Transverse colon (tissue), 4 donors: ENCODE measurements around the gene CYP1A1. TPM values are rescaled to one million over a fixed set of nuclear protein-coding genes. Genes with fewer than 3 reads are reported as not detected.

Source experiments
- DNase-seq: peaks from one replicate; pipeline ENCODE4 v3.0.0-alpha.2; 2019
- H3K27ac ChIP-seq, 4 donors: fragments of 200-600 bp; sonication (generic); 2 replicates each; pipeline ENCODE4 v1.5.1; 2016 to 2018; ENCODE audit warnings: inconsistent platforms in 4 of 4
- H3K27me3 ChIP-seq: fragments of 200-600 bp; sonication (generic); 2 replicates; pipeline ENCODE4 v1.5.1; 2017; ENCODE audit warnings: inconsistent platforms
- H3K36me3 ChIP-seq, 4 donors: fragments of 200-600 bp; sonication (generic); 2 replicates each; pipeline ENCODE4 v1.5.1; 2017 to 2019; ENCODE audit warnings: inconsistent platforms in 4 of 4
- H3K4me1 ChIP-seq, 4 donors: fragments of 200-600 bp; sonication (generic); 2 replicates each; pipeline ENCODE4 v1.5.1; 2017 to 2020; ENCODE audit warnings: inconsistent platforms in 4 of 4
- H3K4me3 ChIP-seq, 4 donors: fragments of 200-600 bp; sonication (generic); 1 replicate in 1 of 4; 2 replicates in 3 of 4; pipeline versions ENCODE4 v1.5.1 to v1.6.1; 2017 to 2019; ENCODE audit warnings: inconsistent platforms in 4 of 4
- H3K9me3 ChIP-seq, 2 donors: fragments of 200-600 bp; sonication (generic); 2 replicates each; pipeline ENCODE4 v1.5.1; 2017 to 2019; ENCODE audit warnings: inconsistent platforms in 2 of 2
- EP300 ChIP-seq: sonication (generic); formaldehyde crosslinking; IDR thresholded peaks from one replicate; pipeline ENCODE4 v1.6.1; 2017; ENCODE audit warnings: antibody characterized with exemption, low read depth
- POLR2A ChIP-seq: fragments of 450-650 bp; IDR thresholded peaks from one replicate; pipeline ENCODE4 v1.6.1; 2016; ENCODE audit warnings: antibody characterized with exemption, mild to moderate bottlenecking, moderate library complexity
- POLR2AphosphoS5 ChIP-seq, 3 donors: sonication (generic); formaldehyde crosslinking; IDR thresholded peaks; one replicate each; pipeline ENCODE4 v1.6.1; 2016; ENCODE audit warnings: antibody characterized with exemption in 3 of 3
- WGBS, 2 donors: methylation state at CpG; one replicate each; pipeline ENCODE4 v1.1.5; 2018; ENCODE audit warnings: low coverage in 1 of 2; 5-methylcytosine and 5-hydroxymethylcytosine counted together
- in situ Hi-C, 4 donors: fragments of 200-750 bp; cut with MboI; loops; one replicate each; pipeline versions ENCODE4 v1.15.0 to v1.15.1; 2017; ENCODE audit warnings: low sequenced_read_pairs in 3 of 4, low pct_ligation_motif_present in 1 of 4, low pct_unique_long_range_greater_than_20kb in 1 of 4
- intact Hi-C: fragments of 100-400 bp; cut with DNase I; formaldehyde crosslinking; loops from one replicate; pipeline ENCODE4 v1.15.1; 2023; ENCODE audit warnings: low total_unique reads
- total RNA-seq, 4 donors: library from RNA; depleted of rRNA; stranded (reverse); fragments of >200 nt; gene quantifications; one replicate each; pipeline ENCODE4 v1.1.0, GENCODE V29; 2016
- TF ChIP-seq, protein P1 (sequence below), 5 experiments: fragments of 200-600 bp in 3 of 5; fragments of 450-650 bp in 2 of 5; sonication (generic) in 3 of 5; IDR thresholded peaks; 1 replicate in 2 of 5; 2 replicates in 3 of 5; pipeline ENCODE4 v1.5.1; 2016 to 2017; ENCODE audit warnings: antibody characterized with exemption in 5 of 5, inconsistent platforms in 3 of 5, mild to moderate bottlenecking in 2 of 5, moderate library complexity in 1 of 5

Gene CYP1A1
- total RNA-seq, 4 donors from 2014 or later = 0.55 to 1.1 TPM; not detected in 2

DNA sequence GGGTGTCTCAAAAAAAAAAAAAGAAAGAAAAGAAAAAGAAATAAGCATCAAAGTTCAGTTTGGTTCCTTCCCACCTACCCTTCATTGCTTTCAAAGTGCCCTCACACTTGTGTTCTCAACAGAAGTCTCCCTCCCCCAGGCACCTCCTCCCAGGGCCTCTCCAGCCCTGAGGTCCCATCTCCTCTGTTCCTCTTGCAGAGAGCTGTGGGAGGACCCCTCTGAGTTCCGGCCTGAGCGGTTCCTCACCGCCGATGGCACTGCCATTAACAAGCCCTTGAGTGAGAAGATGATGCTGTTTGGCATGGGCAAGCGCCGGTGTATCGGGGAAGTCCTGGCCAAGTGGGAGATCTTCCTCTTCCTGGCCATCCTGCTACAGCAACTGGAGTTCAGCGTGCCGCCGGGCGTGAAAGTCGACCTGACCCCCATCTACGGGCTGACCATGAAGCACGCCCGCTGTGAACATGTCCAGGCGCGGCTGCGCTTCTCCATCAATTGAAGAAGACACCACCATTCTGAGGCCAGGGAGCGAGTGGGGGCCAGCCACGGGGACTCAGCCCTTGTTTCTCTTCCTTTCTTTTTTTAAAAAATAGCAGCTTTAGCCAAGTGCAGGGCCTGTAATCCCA lies 29.4 kb upstream of the CYP1A1 start:
- no peak for DNase-seq
- intact Hi-C loops (loop anchor here (5.0 kb wide), 1 partner anchor 127 kb away; no protein-coding TSS in a partner anchor), in situ Hi-C loops (loop anchor here in 3 of 4 donors (10.0 to 25.0 kb wide), 2 partner anchors 110 to 367 kb away; no protein-coding TSS in a partner anchor)
- no peak overlapping the region for H3K27ac ChIP-seq
- WGBS, 2 donors = 85 to 93% methylated on average over 3 to 20 of the region's 20 CpGs
- H3K27me3 ChIP-seq = no peaks in the 10 kb centered on the region
- no peaks in the 10 kb centered on the region for H3K36me3 ChIP-seq
- H3K4me3 ChIP-seq = no peak overlapping the region
- TF ChIP-seq, protein P1, sequence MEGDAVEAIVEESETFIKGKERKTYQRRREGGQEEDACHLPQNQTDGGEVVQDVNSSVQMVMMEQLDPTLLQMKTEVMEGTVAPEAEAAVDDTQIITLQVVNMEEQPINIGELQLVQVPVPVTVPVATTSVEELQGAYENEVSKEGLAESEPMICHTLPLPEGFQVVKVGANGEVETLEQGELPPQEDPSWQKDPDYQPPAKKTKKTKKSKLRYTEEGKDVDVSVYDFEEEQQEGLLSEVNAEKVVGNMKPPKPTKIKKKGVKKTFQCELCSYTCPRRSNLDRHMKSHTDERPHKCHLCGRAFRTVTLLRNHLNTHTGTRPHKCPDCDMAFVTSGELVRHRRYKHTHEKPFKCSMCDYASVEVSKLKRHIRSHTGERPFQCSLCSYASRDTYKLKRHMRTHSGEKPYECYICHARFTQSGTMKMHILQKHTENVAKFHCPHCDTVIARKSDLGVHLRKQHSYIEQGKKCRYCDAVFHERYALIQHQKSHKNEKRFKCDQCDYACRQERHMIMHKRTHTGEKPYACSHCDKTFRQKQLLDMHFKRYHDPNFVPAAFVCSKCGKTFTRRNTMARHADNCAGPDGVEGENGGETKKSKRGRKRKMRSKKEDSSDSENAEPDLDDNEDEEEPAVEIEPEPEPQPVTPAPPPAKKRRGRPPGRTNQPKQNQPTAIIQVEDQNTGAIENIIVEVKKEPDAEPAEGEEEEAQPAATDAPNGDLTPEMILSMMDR (IDR thresholded peaks at IDR 0.05) = no peak
- TF ChIP-seq EP300 (no peak), POLR2AphosphoS5 (IDR thresholded peaks at IDR 0.05) (no peak), POLR2A (no peak)
- H3K9me3 ChIP-seq = no peaks in the 10 kb centered on the region
- H3K4me1 ChIP-seq = no peaks in the 10 kb centered on the region

DNA sequence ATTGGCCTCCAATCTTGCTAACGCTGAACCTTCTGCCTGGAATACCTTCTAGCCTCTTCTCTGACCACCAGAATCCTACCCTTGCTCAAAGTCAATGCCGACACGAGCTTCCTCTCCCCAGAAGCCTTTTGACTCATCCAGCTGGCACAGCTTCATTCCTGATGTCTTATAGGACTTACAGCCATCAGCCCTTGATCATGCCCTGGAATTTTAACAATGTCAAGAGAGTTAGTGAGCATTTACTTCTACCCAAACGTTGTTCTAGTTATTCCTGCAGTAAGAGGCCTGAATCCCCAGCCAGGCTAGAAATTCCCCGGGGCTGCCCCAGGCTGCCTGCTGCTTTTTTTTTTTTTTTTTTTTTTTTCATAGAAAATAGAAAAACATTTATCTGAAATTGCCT lies 27.2 kb upstream of the CYP1A1 start:
- no peaks in the 10 kb centered on the region for H3K36me3 ChIP-seq
- in situ Hi-C loops (loop anchor here in 3 of 4 donors (10.0 to 25.0 kb wide), 2 partner anchors 108 to 365 kb away; no protein-coding TSS in a partner anchor), intact Hi-C loops (no loop called here)
- H3K9me3 ChIP-seq = no peaks in the 10 kb centered on the region
- DNase-seq = no peak
- H3K4me1 ChIP-seq = no peaks in the 10 kb centered on the region
- H3K27ac ChIP-seq = no peak overlapping the region
- WGBS, 2 donors = 34 to 50% methylated on average over 4 to 5 of the region's 5 CpGs
- TF ChIP-seq EP300 = no peak
- TF ChIP-seq, protein P1 (IDR thresholded peaks at IDR 0.05) = no peak
- no peak for TF ChIP-seq POLR2A
- no peak for TF ChIP-seq POLR2AphosphoS5 (IDR thresholded peaks at IDR 0.05)
- H3K4me3 ChIP-seq = no peak overlapping the region
- H3K27me3 ChIP-seq = no peaks in the 10 kb centered on the region

DNA sequence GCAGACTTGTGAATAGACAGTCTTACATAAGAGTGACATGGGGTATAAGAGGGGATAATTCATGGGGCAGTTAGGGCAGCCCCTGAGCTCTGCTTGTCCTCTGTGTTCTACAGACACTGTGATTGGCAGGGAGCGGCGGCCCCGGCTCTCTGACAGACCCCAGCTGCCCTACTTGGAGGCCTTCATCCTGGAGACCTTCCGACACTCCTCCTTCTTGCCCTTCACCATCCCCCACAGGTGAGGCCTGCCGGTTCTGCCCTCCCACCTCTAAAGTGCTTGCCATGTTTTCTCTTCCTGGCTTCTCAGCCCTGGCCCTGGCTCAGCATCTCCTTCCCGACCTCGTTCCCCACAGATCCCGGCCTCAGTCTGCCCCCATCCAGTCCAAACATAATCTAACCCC lies 26.7 kb upstream of the CYP1A1 start:
- 75 to 88% methylated on average over 5 to 8 of the region's 8 CpGs for WGBS, 2 donors
- TF ChIP-seq, protein P1 (IDR thresholded peaks at IDR 0.05) = no peak
- no peak for TF ChIP-seq EP300
- TF ChIP-seq POLR2AphosphoS5 (IDR thresholded peaks at IDR 0.05) = no peak
- no peak for TF ChIP-seq POLR2A
- Histone ChIP-seq H3K9me3 (no peaks in the 10 kb centered on the region), H3K4me3 (no peak overlapping the region), H3K27me3 (no peaks in the 10 kb centered on the region), H3K27ac (no peak overlapping the region), H3K4me1 (no peaks in the 10 kb centered on the region), H3K36me3 (no peaks in the 10 kb centered on the region)
- in situ Hi-C loops (loop anchor here in 3 of 4 donors (10.0 to 25.0 kb wide), 2 partner anchors 107 to 365 kb away; no protein-coding TSS in a partner anchor), intact Hi-C loops (no loop called here)
- DNase-seq = no peak

DNA sequence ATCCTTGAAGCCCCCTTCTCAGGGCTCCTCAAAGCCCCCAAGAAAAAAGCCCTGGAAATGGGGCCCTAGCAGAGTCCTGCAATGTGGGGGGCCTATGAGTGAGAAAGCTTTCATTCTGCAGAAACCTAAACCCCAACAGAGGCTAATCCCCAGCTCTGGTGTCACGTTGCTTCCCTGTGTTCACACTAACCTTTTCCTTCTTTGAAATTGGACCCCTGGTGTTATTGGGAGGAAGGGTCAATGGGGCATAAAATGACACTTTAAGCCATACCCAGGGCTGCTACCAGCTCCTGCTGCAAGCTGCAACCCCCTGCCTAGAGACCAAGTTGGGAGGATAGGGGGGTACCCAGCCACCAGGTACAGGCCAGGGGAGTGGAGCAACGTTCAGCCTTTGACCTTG lies 25.4 kb upstream of the CYP1A1 start:
- no peak overlapping the region for H3K27ac ChIP-seq
- TF ChIP-seq EP300 (no peak), POLR2AphosphoS5 (IDR thresholded peaks at IDR 0.05) (no peak), POLR2A (no peak)
- TF ChIP-seq, protein P1 (IDR thresholded peaks at IDR 0.05) = no peak
- H3K36me3 ChIP-seq = no peaks in the 10 kb centered on the region
- no peak overlapping the region for H3K4me3 ChIP-seq
- in situ Hi-C loops = loop anchor here in 3 of 4 donors (10.0 to 25.0 kb wide), 2 partner anchors 106 to 363 kb away; no protein-coding TSS in a partner anchor
- no peaks in the 10 kb centered on the region for H3K4me1 ChIP-seq
- H3K27me3 ChIP-seq = no peaks in the 10 kb centered on the region
- H3K9me3 ChIP-seq = no peaks in the 10 kb centered on the region
- DNase-seq = no peak
- 40 to 53% methylated on average over 1 of the region's 2 CpGs for WGBS, 2 donors
- intact Hi-C loops = no loop called here
